GOT3 (cell line): ENCODE results near the gene IGSF6.
"Not testable (repeated sequence)": the region's sequence is repeated elsewhere in the genome, so short reads cannot be mapped to it uniquely, and the experiment has no call there.

Experiments
- DNase-seq: peaks from one replicate; lab custom pipeline; 2025; ENCODE audit warnings: mixed read lengths; lab: John Stamatoyannopoulos, UW

The IGSF6 gene, protein sequence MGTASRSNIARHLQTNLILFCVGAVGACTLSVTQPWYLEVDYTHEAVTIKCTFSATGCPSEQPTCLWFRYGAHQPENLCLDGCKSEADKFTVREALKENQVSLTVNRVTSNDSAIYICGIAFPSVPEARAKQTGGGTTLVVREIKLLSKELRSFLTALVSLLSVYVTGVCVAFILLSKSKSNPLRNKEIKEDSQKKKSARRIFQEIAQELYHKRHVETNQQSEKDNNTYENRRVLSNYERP

DNA sequence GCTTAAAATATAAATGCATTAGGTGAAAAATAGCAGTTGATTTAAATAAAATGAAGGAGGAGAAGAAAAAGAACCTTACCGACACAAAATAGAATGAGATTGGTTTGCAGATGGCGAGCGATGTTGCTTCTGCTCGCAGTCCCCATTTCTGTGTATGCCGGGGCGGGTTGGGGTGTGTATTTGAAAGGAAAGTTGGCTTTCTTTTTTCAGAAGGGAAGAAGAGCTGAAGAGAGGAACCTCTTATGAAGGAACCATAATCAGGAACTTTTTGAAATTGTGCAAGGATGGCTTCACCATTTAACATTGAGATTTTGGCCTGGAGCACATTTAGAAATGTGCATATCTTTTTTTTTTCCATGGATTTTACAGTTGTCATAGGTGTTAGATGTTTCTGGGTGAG lies at the start of gene IGSF6:
TSS of gene IGSF6 (minus strand) at position 156 of the 400 bp plus-strand sequence. CDS start at position 146, 10 bp downstream.
- no peak for DNase-seq

- DNase-seq = no peak
Measured at GRCh38 chr16:21701271-21701670, 48.9 kb upstream of the IGSF6 start.

- no peak for DNase-seq
Measured at GRCh38 chr16:21698169-21699032, 46.0 kb upstream of the IGSF6 start.

- no peak for DNase-seq
Measured at GRCh38 chr16:21697032-21697431, 44.6 kb upstream of the IGSF6 start.

GRCh38 chr16:21694609-21695008 lies 42.2 kb upstream of the IGSF6 start:
- DNase-seq = no peak

DNA sequence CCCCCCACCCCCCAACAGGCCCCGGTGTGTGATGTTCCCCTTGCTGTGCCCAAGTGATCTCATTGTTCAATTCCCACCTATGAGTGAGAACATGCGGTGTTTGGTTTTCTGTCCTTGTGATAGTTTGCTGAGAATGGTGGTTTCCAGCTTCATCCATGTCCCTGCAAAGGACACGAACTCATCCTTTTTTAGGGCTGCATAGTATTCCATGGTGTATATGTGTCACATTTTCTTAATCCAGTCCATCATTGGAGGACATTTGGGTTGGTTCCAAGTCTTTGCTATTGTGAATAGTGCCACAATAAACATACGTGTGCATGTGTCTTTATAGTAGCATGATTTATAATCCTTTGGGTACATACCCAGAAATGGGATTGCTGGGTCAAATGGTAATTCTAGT lies 38.6 kb upstream of the IGSF6 start:
- not testable (repeated sequence) for DNase-seq

DNA sequence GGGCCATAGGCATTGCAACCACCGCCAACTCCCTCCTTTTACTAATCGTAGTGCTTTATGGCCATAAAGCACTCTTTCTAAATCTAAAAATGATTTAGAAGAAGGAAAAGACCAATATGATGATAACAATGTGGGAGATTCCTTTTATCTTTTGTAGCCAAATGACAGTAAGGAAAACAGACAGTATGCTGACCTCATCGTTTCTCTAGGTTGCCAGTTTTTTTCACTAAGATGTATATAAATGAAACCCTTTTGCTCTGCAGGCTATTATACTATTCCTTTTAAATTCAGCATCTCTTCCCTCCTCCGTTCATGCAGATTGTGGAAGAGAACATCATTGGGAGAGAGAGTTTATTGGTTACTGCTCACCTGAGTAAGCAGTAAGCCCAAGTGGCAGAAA lies 36.7 kb upstream of the IGSF6 start:
- DNase-seq = no peak

DNA sequence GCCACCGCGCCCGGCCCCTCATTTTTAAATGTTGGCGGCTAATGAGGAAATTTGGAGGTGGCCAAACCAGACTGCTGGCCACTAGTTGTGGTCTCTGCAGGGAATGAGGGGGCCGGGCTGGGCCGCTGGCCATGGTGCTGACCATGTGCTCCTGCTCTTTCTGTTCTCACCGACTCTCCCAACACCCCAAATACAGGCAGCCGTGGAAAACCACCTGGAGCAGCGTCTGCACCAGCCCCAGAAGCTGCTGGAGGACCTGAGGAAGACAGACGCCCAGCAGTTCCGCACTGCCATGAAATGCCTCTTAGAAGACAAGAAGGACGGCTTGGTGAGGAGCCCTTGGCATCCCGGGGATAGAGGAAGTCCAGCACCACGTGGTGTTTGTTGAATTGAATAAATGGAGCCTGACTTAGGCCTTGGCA lies 32.6 kb upstream of the IGSF6 start:
- DNase-seq = no peak

- no peak for DNase-seq
Measured at GRCh38 chr16:21684199-21684598, 31.8 kb upstream of the IGSF6 start.

GRCh38 chr16:21683184-21683583 lies 30.8 kb upstream of the IGSF6 start:
- DNase-seq = no peak

- DNase-seq = not testable (repeated sequence)
Measured at GRCh38 chr16:21680714-21681113, 28.3 kb upstream of the IGSF6 start.

DNA sequence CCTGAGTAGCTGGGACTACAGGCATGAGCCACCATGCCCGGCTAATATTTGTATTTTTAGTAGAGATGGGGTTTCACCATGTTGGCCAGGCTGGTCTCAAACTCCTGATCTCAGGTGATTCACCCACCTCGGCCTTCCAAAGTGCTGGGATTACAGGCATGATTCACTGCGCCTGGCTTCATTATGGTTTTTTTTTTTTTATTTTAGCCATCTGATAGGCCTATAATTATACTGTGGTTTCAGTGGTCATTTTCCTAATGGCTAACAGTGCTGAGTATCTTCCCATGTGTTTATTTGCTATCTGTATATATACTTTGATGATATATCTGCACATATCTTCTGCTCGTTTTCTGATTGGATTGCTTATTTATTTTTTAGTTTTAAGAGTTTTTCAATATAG lies 22.0 kb upstream of the IGSF6 start:
- not testable (repeated sequence) for DNase-seq

DNA sequence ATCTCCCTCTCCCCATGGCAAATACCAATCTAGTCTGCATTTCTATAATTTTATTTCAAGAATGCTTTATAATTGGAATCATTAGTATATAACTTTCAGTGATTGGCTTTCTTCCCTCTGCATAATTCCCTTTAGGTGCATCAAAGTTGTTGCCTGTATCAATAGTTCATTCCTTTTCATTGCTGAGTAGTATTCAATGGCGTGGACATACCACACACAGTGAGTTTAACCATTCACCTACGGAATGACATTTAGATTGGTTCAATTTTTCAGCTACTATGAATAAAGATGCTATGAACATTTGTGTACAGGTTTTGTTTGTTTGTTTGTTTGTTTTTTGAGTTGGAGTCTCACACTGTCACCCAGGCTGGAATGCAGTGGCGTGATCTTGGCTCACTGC lies 21.1 kb upstream of the IGSF6 start:
- DNase-seq = no peak

- DNase-seq = no peak
Measured at GRCh38 chr16:21667575-21667974, 15.2 kb upstream of the IGSF6 start.

- DNase-seq = no peak
Measured at GRCh38 chr16:21666772-21667171, 14.4 kb upstream of the IGSF6 start.

- DNase-seq = no peak
Measured at GRCh38 chr16:21664801-21665492, 12.5 kb upstream of the IGSF6 start.

- no peak for DNase-seq
Measured at GRCh38 chr16:21663889-21664647, 11.7 kb upstream of the IGSF6 start, which contains the start of gene OTOA. OTOA (plus strand) TSS chr16:21663968; CDS start chr16:21678515, 14,547 bp downstream.

GRCh38 chr16:21659124-21659523 lies 6.7 kb upstream of the IGSF6 start:
- DNase-seq = no peak

GRCh38 chr16:21656795-21657768 lies 4.7 kb upstream of the IGSF6 start:
- no peak for DNase-seq

DNA sequence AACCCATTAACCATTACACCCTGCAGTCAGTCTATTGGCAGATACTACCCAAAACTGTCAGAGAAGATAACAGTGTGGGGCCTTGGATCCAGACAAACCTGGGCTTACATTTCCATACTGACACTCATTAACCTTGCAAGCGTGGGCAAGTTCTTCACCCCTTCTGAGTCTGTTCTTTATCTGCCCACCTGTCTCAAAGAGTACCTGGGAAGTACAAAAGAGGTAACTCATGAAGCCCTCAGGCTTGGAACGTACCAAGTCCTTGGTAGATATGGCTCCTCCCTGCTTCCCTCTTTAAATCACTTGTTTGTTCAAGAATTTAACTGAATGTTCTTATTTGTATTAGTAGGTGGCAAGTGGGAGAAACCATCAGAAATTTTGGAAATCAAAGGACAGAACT lies 2.5 kb upstream of the IGSF6 start:
- DNase-seq = no peak

- no peak for DNase-seq
Measured at GRCh38 chr16:21654466-21654865, 2.1 kb upstream of the IGSF6 start.
